ENCODE data around the gene FLVCR2.
A peak's percentile ranks its signal among the peaks of the same experiment; 100 is the strongest.

FLVCR2 gene

GRCh38 chr14:75578102-75578785 lies at the start of gene FLVCR2:
Gene FLVCR2 (plus strand): TSS chr14:75578620. CDS start chr14:75578973, 353 bp downstream.
- DNase-seq, result peak; percentile 65

GRCh38 chr14:75531256-75531655 lies 47.2 kb upstream of the FLVCR2 start:
- no peak for DNase-seq

- no peak for DNase-seq
Measured at GRCh38 chr14:75531660-75532317, 46.6 kb upstream of the FLVCR2 start.

- DNase-seq, result no peak
Measured at GRCh38 chr14:75533791-75534555, 44.4 kb upstream of the FLVCR2 start.

- no peak for DNase-seq
Measured at GRCh38 chr14:75535164-75535898, 43.1 kb upstream of the FLVCR2 start.

GRCh38 chr14:75537071-75537470 lies 41.3 kb upstream of the FLVCR2 start:
- DNase-seq, result no peak

- DNase-seq, result no peak
Measured at GRCh38 chr14:75539162-75539560, 39.3 kb upstream of the FLVCR2 start.

- no peak for DNase-seq
Measured at GRCh38 chr14:75539561-75540478, 38.6 kb upstream of the FLVCR2 start.

GRCh38 chr14:75540479-75540851 lies 38.0 kb upstream of the FLVCR2 start:
- no peak for DNase-seq

GRCh38 chr14:75542588-75543091 lies 35.8 kb upstream of the FLVCR2 start:
- DNase-seq, result no peak

GRCh38 chr14:75543253-75543652 lies 35.2 kb upstream of the FLVCR2 start:
- no peak for DNase-seq

GRCh38 chr14:75543786-75544185 lies 34.6 kb upstream of the FLVCR2 start:
- no peak for DNase-seq

GRCh38 chr14:75545907-75546306 lies 32.5 kb upstream of the FLVCR2 start:
- DNase-seq, result no peak

- no peak for DNase-seq
Measured at GRCh38 chr14:75547552-75548250, 30.7 kb upstream of the FLVCR2 start.

- DNase-seq, result no peak
Measured at GRCh38 chr14:75548544-75548943, 29.9 kb upstream of the FLVCR2 start.

GRCh38 chr14:75549169-75549568 lies 29.3 kb upstream of the FLVCR2 start:
- DNase-seq, result no peak

GRCh38 chr14:75551021-75551420 lies 27.4 kb upstream of the FLVCR2 start:
- DNase-seq, result no peak

- no peak for DNase-seq
Measured at GRCh38 chr14:75553157-75553556, 25.3 kb upstream of the FLVCR2 start.

- DNase-seq, result no peak
Measured at GRCh38 chr14:75553761-75554364, 24.6 kb upstream of the FLVCR2 start.

- no peak for DNase-seq
Measured at GRCh38 chr14:75554482-75554881, 23.9 kb upstream of the FLVCR2 start.

GRCh38 chr14:75558440-75558839 lies 20.0 kb upstream of the FLVCR2 start:
- no peak for DNase-seq
